ENCODE measurements around the gene BTG1. TPM values are rescaled to one million over a fixed set of nuclear protein-coding genes. Genes with fewer than 3 reads are reported as not detected.

BTG1 gene
- total and polyA plus RNA-seq, 2 of the 4 experiments (the other 2 are of a cell fraction), result 3.8 to 33.5 TPM

DNA sequence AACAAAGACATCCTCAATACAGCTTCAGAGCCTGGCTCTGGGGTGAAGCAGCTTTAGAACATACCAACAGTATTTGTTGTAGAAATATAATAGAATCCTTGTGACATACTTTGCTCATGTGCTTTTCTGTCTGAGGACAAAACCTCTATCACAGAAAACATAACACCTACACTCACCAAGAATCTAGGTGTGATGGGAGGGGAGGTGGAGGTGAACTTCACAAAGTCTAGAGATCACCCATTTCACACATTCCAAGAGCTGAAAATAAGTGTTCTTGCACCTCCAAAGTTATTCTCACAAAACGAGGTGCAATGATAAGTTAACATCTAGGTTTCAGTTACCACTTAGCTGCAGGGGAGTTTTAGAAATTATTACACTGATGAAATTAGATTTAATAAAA lies 32.7 kb upstream of the BTG1 start:
- H2AK9ac ChIP-seq (replicated peaks; ENCODE audit: low read depth, low read length, poor library complexity), result no peak overlapping the region
- intact Hi-C loops (cut with micrococcal nuclease) (no loop called here), dilution Hi-C loops (cut with HindIII; ENCODE audit: low sequenced_read_pairs, unreplicated experiment) (no loop called here), in situ Hi-C loops (cut with MboI; ENCODE audit: low sequenced_read_pairs) (no loop called here)
- H3K9ac ChIP-seq (ENCODE audit: low read depth, low read length), result no peak overlapping the region
- H3K9me3 ChIP-seq (ENCODE audit: control insufficient read depth, insufficient read depth, low read length), result no peaks in the 10 kb centered on the region
- CTCF ChIA-PET, result no interaction called here
- no peak overlapping the region for H2AK5ac ChIP-seq (ENCODE audit: low read depth, low read length)
- no peak overlapping the region for H3K4me3 ChIP-seq (ENCODE audit: insufficient read depth, low read depth, low read length)
- TF ChIP-seq CTCF (conservative IDR thresholded peaks at IDR 0.05; ENCODE audit: low read depth, low read length) (no peak), SMC3 (IDR thresholded peaks at IDR 0.05; ENCODE audit: low read depth, low read length) (no peak), NFE2L2 (IDR thresholded peaks at IDR 0.05; ENCODE audit: low read depth, low read length) (no peak), MAFK (IDR thresholded peaks at IDR 0.05; ENCODE audit: low read depth, low read length) (no peak), RFX5 (IDR thresholded peaks at IDR 0.05; ENCODE audit: low read depth, low read length) (no peak), MAZ (IDR thresholded peaks at IDR 0.05; ENCODE audit: borderline replicate concordance, low read depth, low read length) (no peak), RCOR1 (IDR thresholded peaks at IDR 0.05; ENCODE audit: insufficient replicate concordance, low read length) (no peak), RAD21 (IDR thresholded peaks at IDR 0.05; ENCODE audit: low read length) (no peak), CEBPB (IDR thresholded peaks at IDR 0.05; ENCODE audit: low read depth, low read length) (no peak), FOS (IDR thresholded peaks at IDR 0.05; ENCODE audit: low read depth, low read length) (no peak), BHLHE40 (IDR thresholded peaks at IDR 0.05; ENCODE audit: low read depth, low read length) (no peak), MXI1 (IDR thresholded peaks at IDR 0.05; ENCODE audit: borderline replicate concordance, low read depth, low read length) (no peak), CHD1 (IDR thresholded peaks at IDR 0.05; ENCODE audit: low read depth, low read length) (no peak), POLR2A (IDR thresholded peaks at IDR 0.05; ENCODE audit: low read depth, low read length) (no peak)
- TF ChIP-seq, protein P1, sequence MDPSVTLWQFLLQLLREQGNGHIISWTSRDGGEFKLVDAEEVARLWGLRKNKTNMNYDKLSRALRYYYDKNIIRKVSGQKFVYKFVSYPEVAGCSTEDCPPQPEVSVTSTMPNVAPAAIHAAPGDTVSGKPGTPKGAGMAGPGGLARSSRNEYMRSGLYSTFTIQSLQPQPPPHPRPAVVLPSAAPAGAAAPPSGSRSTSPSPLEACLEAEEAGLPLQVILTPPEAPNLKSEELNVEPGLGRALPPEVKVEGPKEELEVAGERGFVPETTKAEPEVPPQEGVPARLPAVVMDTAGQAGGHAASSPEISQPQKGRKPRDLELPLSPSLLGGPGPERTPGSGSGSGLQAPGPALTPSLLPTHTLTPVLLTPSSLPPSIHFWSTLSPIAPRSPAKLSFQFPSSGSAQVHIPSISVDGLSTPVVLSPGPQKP (IDR thresholded peaks at IDR 0.05; ENCODE audit: borderline replicate concordance, low read depth, low read length), result no peak
- TF ChIP-seq, protein P2, sequence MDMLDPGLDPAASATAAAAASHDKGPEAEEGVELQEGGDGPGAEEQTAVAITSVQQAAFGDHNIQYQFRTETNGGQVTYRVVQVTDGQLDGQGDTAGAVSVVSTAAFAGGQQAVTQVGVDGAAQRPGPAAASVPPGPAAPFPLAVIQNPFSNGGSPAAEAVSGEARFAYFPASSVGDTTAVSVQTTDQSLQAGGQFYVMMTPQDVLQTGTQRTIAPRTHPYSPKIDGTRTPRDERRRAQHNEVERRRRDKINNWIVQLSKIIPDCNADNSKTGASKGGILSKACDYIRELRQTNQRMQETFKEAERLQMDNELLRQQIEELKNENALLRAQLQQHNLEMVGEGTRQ (IDR thresholded peaks at IDR 0.05; ENCODE audit: low read depth, low read length), result no peak
- POLR2A ChIA-PET (ENCODE audit: unreplicated experiment), result no interaction called here
- no peak overlapping the region for H4K8ac ChIP-seq (ENCODE audit: low read depth in 2 of 2, low read length in 2 of 2)
- no peaks in the 10 kb centered on the region for H3K9me1 ChIP-seq (ENCODE audit: insufficient read depth, low read length)
- H3K27me3 ChIP-seq (ENCODE audit: control insufficient read depth, insufficient read depth, low read length), result peaks cover 3% of the 10 kb centered on the region; the same call in 1 of the 2 replicates
- H3K36me3 ChIP-seq (ENCODE audit: control insufficient read depth, insufficient read depth, low read length), result no peaks in the 10 kb centered on the region
- H2BK120ac ChIP-seq (ENCODE audit: low read depth, low read length), result no peak overlapping the region
- no peaks in the 10 kb centered on the region for H3K79me1 ChIP-seq (ENCODE audit: low read depth in 1 of 2, low read length in 2 of 2)
- H3K14ac ChIP-seq (replicated peaks; ENCODE audit: low read depth, low read length), result no peak overlapping the region
- no CpG with 5 or more reads among the region's 1 CpG for whole genome bisulfite sequencing, 2 experiments (ENCODE audit: extremely low coverage in 2 of 2, insufficient read length in 1 of 2)
- no peak overlapping the region for H3K56ac ChIP-seq (ENCODE audit: extremely low read depth, insufficient read depth, low read length)
- no peak overlapping the region for H2AFZ ChIP-seq (replicated peaks; ENCODE audit: low read length, poor library complexity)
- BruUV-seq (replicated peaks), result no TSS peak
- H3K18ac ChIP-seq (ENCODE audit: low read depth, low read length), result no peak overlapping the region
- H3K27ac ChIP-seq (ENCODE audit: insufficient read depth, low read length), result no peak overlapping the region
- no peak overlapping the region for H4K91ac ChIP-seq (ENCODE audit: insufficient read depth, low read depth, low read length)
- H2BK20ac ChIP-seq (ENCODE audit: low read depth, low read length), result no peak overlapping the region
- no peaks in the 10 kb centered on the region for H3K4me1 ChIP-seq (ENCODE audit: control insufficient read depth, insufficient read depth, low read length)
- no peak overlapping the region for H3K4ac ChIP-seq (ENCODE audit: low read depth, low read length)
- H2BK5ac ChIP-seq (ENCODE audit: low read depth, low read length, poor library complexity, severe bottlenecking), result no peak overlapping the region
- no peaks in the 10 kb centered on the region for H4K20me1 ChIP-seq (ENCODE audit: insufficient read depth, low read length)
- no peak for DNase-seq
- no peak overlapping the region for H3K4me2 ChIP-seq (ENCODE audit: low read depth, low read length)
- H2BK15ac ChIP-seq (ENCODE audit: low read depth, low read length), result no peak overlapping the region
- no peak for ATAC-seq (ENCODE audit: low read depth)
- H4K5ac ChIP-seq (ENCODE audit: low read depth, low read length), result no peak overlapping the region
- H3K23ac ChIP-seq (ENCODE audit: low read depth, low read length), result no peak overlapping the region
